Measurements from ENCODE around the gene GLDN. TPM values are rescaled to one million over a fixed set of nuclear protein-coding genes. Genes with fewer than 3 reads are reported as not detected.

Gene GLDN
- total RNA-seq, 1 donor from 2014 or later = 0.09 TPM

DNA sequence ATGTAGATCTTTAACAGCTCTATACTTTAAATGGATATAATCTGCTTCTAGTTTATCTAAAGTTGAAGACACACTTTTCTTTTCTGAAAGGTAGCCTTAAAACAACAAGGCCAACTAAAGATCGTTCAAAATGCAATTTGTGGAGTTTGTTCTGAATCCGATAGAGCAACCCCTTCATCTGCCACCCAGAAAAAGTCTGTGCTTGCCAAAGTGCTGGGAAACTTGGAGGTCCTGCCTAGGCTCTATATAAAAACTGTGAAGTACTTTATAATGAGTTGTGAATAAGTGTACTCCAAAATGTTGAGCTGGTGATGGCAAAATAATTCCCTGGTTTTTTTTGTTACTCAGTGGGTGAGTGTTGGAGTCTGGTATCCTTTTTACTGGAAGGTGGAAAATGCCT is 12.5 kb downstream of the GLDN start:
- no peaks in the 10 kb centered on the region for H3K9me3 Mint-ChIP-seq (ENCODE audit: unreplicated experiment)
- no peaks in the 10 kb centered on the region for H3K36me3 Mint-ChIP-seq (ENCODE audit: low read depth, unreplicated experiment)
- H3K27ac Mint-ChIP-seq (ENCODE audit: unreplicated experiment) = no peak overlapping the region
- H3K4me1 Mint-ChIP-seq (ENCODE audit: low read depth, unreplicated experiment) = no peaks in the 10 kb centered on the region
- DNase-seq (ENCODE audit: low read depth) (no peak), FAIRE-seq (no peak)
- no peak overlapping the region for H2AFZ ChIP-seq (ENCODE audit: low read depth, low read length)
- H3K27me3 Mint-ChIP-seq (ENCODE audit: low read depth, unreplicated experiment) = peaks cover 9% of the 10 kb centered on the region
- TF ChIP-seq, protein P1, sequence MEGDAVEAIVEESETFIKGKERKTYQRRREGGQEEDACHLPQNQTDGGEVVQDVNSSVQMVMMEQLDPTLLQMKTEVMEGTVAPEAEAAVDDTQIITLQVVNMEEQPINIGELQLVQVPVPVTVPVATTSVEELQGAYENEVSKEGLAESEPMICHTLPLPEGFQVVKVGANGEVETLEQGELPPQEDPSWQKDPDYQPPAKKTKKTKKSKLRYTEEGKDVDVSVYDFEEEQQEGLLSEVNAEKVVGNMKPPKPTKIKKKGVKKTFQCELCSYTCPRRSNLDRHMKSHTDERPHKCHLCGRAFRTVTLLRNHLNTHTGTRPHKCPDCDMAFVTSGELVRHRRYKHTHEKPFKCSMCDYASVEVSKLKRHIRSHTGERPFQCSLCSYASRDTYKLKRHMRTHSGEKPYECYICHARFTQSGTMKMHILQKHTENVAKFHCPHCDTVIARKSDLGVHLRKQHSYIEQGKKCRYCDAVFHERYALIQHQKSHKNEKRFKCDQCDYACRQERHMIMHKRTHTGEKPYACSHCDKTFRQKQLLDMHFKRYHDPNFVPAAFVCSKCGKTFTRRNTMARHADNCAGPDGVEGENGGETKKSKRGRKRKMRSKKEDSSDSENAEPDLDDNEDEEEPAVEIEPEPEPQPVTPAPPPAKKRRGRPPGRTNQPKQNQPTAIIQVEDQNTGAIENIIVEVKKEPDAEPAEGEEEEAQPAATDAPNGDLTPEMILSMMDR (IDR thresholded peaks at IDR 0.05; ENCODE audit: insufficient read depth, low read depth, low read length) = no peak
- no peaks in the 10 kb centered on the region for H3K4me1 ChIP-seq (ENCODE audit: insufficient read depth, low read length)
- H4K20me1 ChIP-seq (ENCODE audit: insufficient read depth, low read length) = no peaks in the 10 kb centered on the region
- H3K4me3 ChIP-seq (ENCODE audit: insufficient read depth, low read depth, low read length) = no peak overlapping the region
- peaks cover 33% of the 10 kb centered on the region for H3K27me3 ChIP-seq (ENCODE audit: insufficient read depth, low read length)
- H3K79me2 ChIP-seq (ENCODE audit: insufficient read depth, low read length) = no peaks in the 10 kb centered on the region
- H3K27ac ChIP-seq (ENCODE audit: low read depth, low read length) = no peak overlapping the region
- H3K9me3 ChIP-seq (ENCODE audit: insufficient read depth, low read depth, low read length) = no peaks in the 10 kb centered on the region
- no peak overlapping the region for H3K4me2 ChIP-seq (ENCODE audit: low read length)
- no peaks in the 10 kb centered on the region for H3K36me3 ChIP-seq (ENCODE audit: insufficient read depth, low read length)
- H3K9ac ChIP-seq (ENCODE audit: low read length) = no peak overlapping the region
- H3K4me3 Mint-ChIP-seq (ENCODE audit: unreplicated experiment) = no peak overlapping the region

DNA sequence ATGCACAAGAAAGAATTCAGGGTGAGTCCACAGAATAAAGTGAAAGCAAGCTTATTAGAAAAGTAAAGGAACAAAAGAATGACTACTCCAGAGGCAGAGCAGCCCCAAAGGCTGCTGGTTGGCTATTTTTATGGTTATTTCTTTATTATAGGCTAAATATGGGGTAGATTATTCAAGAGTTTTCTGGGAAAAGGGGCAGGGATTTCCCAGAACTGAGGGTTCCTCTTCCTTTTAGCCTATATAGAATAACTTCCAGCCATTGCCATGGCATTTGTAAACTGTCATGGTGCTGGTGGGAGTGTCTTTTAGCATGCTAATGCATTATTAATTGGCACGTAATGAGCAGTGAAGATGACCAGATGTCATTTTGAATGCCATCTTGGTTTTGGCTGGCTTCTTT is 13.6 kb downstream of the GLDN start:
- no peaks in the 10 kb centered on the region for H3K79me2 ChIP-seq (ENCODE audit: insufficient read depth, low read length)
- H3K36me3 ChIP-seq (ENCODE audit: insufficient read depth, low read length) = no peaks in the 10 kb centered on the region
- Mint-ChIP-seq H3K4me3 (ENCODE audit: unreplicated experiment) (no peak overlapping the region), H3K36me3 (ENCODE audit: low read depth, unreplicated experiment) (no peaks in the 10 kb centered on the region), H3K27ac (ENCODE audit: unreplicated experiment) (no peak overlapping the region), H3K4me1 (ENCODE audit: low read depth, unreplicated experiment) (no peaks in the 10 kb centered on the region), H3K27me3 (ENCODE audit: low read depth, unreplicated experiment) (peaks cover 8% of the 10 kb centered on the region), H3K9me3 (ENCODE audit: unreplicated experiment) (no peaks in the 10 kb centered on the region)
- DNase-seq (ENCODE audit: low read depth) = no peak
- H3K4me1 ChIP-seq (ENCODE audit: insufficient read depth, low read length) = no peaks in the 10 kb centered on the region
- TF ChIP-seq EZH2 (IDR thresholded peaks at IDR 0.05; ENCODE audit: insufficient read depth, low read length) = no peak
- TF ChIP-seq, protein P1 (IDR thresholded peaks at IDR 0.05; ENCODE audit: insufficient read depth, low read depth, low read length) = no peak
- peaks cover 33% of the 10 kb centered on the region for H3K27me3 ChIP-seq (ENCODE audit: insufficient read depth, low read length)
- no peak overlapping the region for H2AFZ ChIP-seq (ENCODE audit: low read depth, low read length)
- H3K27ac ChIP-seq (ENCODE audit: low read depth, low read length) = no peak overlapping the region
- no peaks in the 10 kb centered on the region for H3K9me3 ChIP-seq (ENCODE audit: insufficient read depth, low read depth, low read length)
- no peak overlapping the region for H3K9ac ChIP-seq (ENCODE audit: low read length)
- H3K4me2 ChIP-seq (ENCODE audit: low read length) = no peak overlapping the region
- no peak for FAIRE-seq
- H4K20me1 ChIP-seq (ENCODE audit: insufficient read depth, low read length) = no peaks in the 10 kb centered on the region
- H3K4me3 ChIP-seq (ENCODE audit: insufficient read depth, low read depth, low read length) = no peak overlapping the region

DNA sequence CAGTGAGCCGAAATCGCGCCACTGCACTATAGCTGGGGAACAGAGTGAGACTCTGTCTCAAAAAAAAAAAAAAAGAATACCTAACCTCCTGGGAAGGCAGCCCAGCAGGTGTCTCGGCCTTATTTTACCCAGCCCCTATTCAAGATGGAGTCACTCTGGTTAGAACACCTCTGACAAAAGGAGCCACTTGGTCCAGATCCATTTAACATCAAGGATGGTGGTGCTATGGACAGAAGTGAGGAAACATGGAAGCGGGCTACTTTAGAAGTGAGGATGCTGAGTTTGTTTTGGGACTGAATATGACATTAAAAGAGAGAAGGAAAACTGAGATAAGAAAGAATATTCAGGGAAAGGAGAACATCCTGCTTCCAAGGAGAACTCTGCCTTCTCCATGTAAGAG is 14.7 kb downstream of the GLDN start:
- Mint-ChIP-seq H3K4me3 (ENCODE audit: unreplicated experiment) (no peak overlapping the region), H3K36me3 (ENCODE audit: low read depth, unreplicated experiment) (no peaks in the 10 kb centered on the region), H3K27ac (ENCODE audit: unreplicated experiment) (no peak overlapping the region), H3K9me3 (ENCODE audit: unreplicated experiment) (no peaks in the 10 kb centered on the region), H3K4me1 (ENCODE audit: low read depth, unreplicated experiment) (no peaks in the 10 kb centered on the region), H3K27me3 (ENCODE audit: low read depth, unreplicated experiment) (peaks cover 7% of the 10 kb centered on the region)
- no peak for TF ChIP-seq EZH2 (IDR thresholded peaks at IDR 0.05; ENCODE audit: insufficient read depth, low read length)
- Histone ChIP-seq H3K27me3 (ENCODE audit: insufficient read depth, low read length) (peaks cover 30% of the 10 kb centered on the region), H3K36me3 (ENCODE audit: insufficient read depth, low read length) (no peaks in the 10 kb centered on the region), H3K9ac (ENCODE audit: low read length) (no peak overlapping the region), H3K9me3 (ENCODE audit: insufficient read depth, low read depth, low read length) (no peaks in the 10 kb centered on the region), H3K27ac (ENCODE audit: low read depth, low read length) (no peak overlapping the region), H3K4me1 (ENCODE audit: insufficient read depth, low read length) (no peaks in the 10 kb centered on the region), H2AFZ (ENCODE audit: low read depth, low read length) (no peak overlapping the region), H3K4me3 (ENCODE audit: insufficient read depth, low read depth, low read length) (no peak overlapping the region), H3K4me2 (ENCODE audit: low read length) (no peak overlapping the region), H3K79me2 (ENCODE audit: insufficient read depth, low read length) (no peaks in the 10 kb centered on the region), H4K20me1 (ENCODE audit: insufficient read depth, low read length) (no peaks in the 10 kb centered on the region)
- FAIRE-seq (no peak), DNase-seq (ENCODE audit: low read depth) (no peak)

Data from astrocyte (in vitro differentiated cells and primary cell).